Measurements from ENCODE around the gene PPL. TPM values are rescaled to one million over a fixed set of nuclear protein-coding genes. Genes with fewer than 3 reads are reported as not detected.

Gene PPL
- total and polyA plus RNA-seq, 2 donors (not counting 3 experiments of a cell fraction or from before 2014, with no cell fraction given): 0.07 to 0.20 TPM

- intact Hi-C loops (cut with micrococcal nuclease) (loop anchor here (10.0 kb wide), 1 partner anchor 55 kb away; no protein-coding TSS in a partner anchor), dilution Hi-C loops (cut with MboI; ENCODE audit: extremely low pct_ligation_motif_present, low sequenced_read_pairs) (no loop called here)
- H3K4me3 ChIP-seq (replicated peaks in 1 of 3; ENCODE audit: insufficient read depth in 1 of 3, low read depth in 1 of 3, low read length in 3 of 3): no peak overlapping the region
- no peaks in the 10 kb centered on the region for H3K9me1 ChIP-seq (replicated peaks; ENCODE audit: control insufficient read depth, extremely low read depth, insufficient read depth, low read length)
- no peak for TF ChIP-seq MAX (IDR thresholded peaks at IDR 0.05; ENCODE audit: insufficient read depth, insufficient read length)
- TF ChIP-seq POLR2AphosphoS5 (IDR thresholded peaks at IDR 0.05; ENCODE audit: insufficient read depth, low read depth, low read length): no peak
- POLR2A ChIA-PET: no interaction called here
- H3K9me3 ChIP-seq (replicated peaks; ENCODE audit: control insufficient read depth, insufficient read depth, low read length): no peaks in the 10 kb centered on the region
- no peak for DNase-seq (ENCODE audit: low read depth, low spot score)
- H3K27me3 ChIP-seq (ENCODE audit: control insufficient read depth in 2 of 2, insufficient read depth in 2 of 2, low read length in 2 of 2): no peaks in the 10 kb centered on the region
- H4K20me1 ChIP-seq (replicated peaks; ENCODE audit: control insufficient read depth, extremely low read depth, insufficient read depth, low read length): no peaks in the 10 kb centered on the region
- no peak overlapping the region for H3K9ac ChIP-seq (replicated peaks; ENCODE audit: extremely low read depth, insufficient read depth, low read length)
- no peak for FAIRE-seq
- BruUV-seq (replicated peaks): no TSS peak
- CTCF ChIA-PET: no interaction called here
- peaks cover 11% of the 10 kb centered on the region for H3K4me1 ChIP-seq (ENCODE audit: control insufficient read depth, extremely low read depth, insufficient read depth, low read length)
- H3K79me2 ChIP-seq (ENCODE audit: control insufficient read depth, insufficient read depth, low read length): no peaks in the 10 kb centered on the region
- H3K4me2 ChIP-seq (ENCODE audit: insufficient read depth, low read length): no peak overlapping the region
- H3K27ac ChIP-seq (ENCODE audit: insufficient read depth, low read depth, low read length): no peak overlapping the region
- no peak overlapping the region for H2AFZ ChIP-seq (ENCODE audit: low read depth, low read length)
- no peaks in the 10 kb centered on the region for H3K36me3 ChIP-seq (ENCODE audit: control insufficient read depth in 2 of 2, extremely low read depth in 1 of 2, insufficient read depth in 2 of 2, low read length in 2 of 2)
Observed at GRCh38 chr16:4949986-4950385, 13.0 kb upstream of the PPL start.

GRCh38 chr16:4948903-4949766 is 12.2 kb upstream of the PPL start:
- Histone ChIP-seq H3K4me3 (replicated peaks in 1 of 3; ENCODE audit: insufficient read depth in 1 of 3, low read depth in 1 of 3, low read length in 3 of 3) (no peak overlapping the region), H3K9ac (replicated peaks; ENCODE audit: extremely low read depth, insufficient read depth, low read length) (no peak overlapping the region), H3K4me2 (ENCODE audit: insufficient read depth, low read length) (no peak overlapping the region), H3K27ac (ENCODE audit: insufficient read depth, low read depth, low read length) (no peak overlapping the region), H4K20me1 (replicated peaks; ENCODE audit: control insufficient read depth, extremely low read depth, insufficient read depth, low read length) (no peaks in the 10 kb centered on the region), H2AFZ (ENCODE audit: low read depth, low read length) (no peak overlapping the region), H3K36me3 (ENCODE audit: control insufficient read depth in 2 of 2, extremely low read depth in 1 of 2, insufficient read depth in 2 of 2, low read length in 2 of 2) (no peaks in the 10 kb centered on the region), H3K9me1 (replicated peaks; ENCODE audit: control insufficient read depth, extremely low read depth, insufficient read depth, low read length) (no peaks in the 10 kb centered on the region), H3K4me1 (ENCODE audit: control insufficient read depth, extremely low read depth, insufficient read depth, low read length) (peaks cover 19% of the 10 kb centered on the region), H3K79me2 (ENCODE audit: control insufficient read depth, insufficient read depth, low read length) (no peaks in the 10 kb centered on the region), H3K9me3 (replicated peaks; ENCODE audit: control insufficient read depth, insufficient read depth, low read length) (no peaks in the 10 kb centered on the region), H3K27me3 (ENCODE audit: control insufficient read depth in 2 of 2, insufficient read depth in 2 of 2, low read length in 2 of 2) (no peaks in the 10 kb centered on the region)
- no TSS peak for BruUV-seq (replicated peaks)
- DNase-seq (ENCODE audit: low read depth, low spot score): no peak
- no peak for TF ChIP-seq EZH2 (IDR thresholded peaks at IDR 0.05; ENCODE audit: borderline replicate concordance, low read depth, low read length, severe bottlenecking)
- ChIA-PET POLR2A (no interaction called here), CTCF (interaction anchor here (1.5 kb wide), 1 partner anchor 215 kb away, joined by 3 read pairs; the partner anchor contains the start of genes ANKS3 and DNAAF8)
- FAIRE-seq: no peak
- intact Hi-C loops (cut with micrococcal nuclease) (no loop called here), dilution Hi-C loops (cut with MboI; ENCODE audit: extremely low pct_ligation_motif_present, low sequenced_read_pairs) (no loop called here)
